Lower lobe of right lung (tissue), 2 donors: ENCODE data around the gene GALNT17. TPM values are rescaled to one million over a fixed set of nuclear protein-coding genes. Genes with fewer than 3 reads are reported as not detected.

ENCODE experiments used
- ATAC-seq, 2 donors: fragments of 200-7000 bp; cut with Tn5 transposase; one replicate each; pipeline ENCODE4 v1.9.1; 2020 to 2022; ENCODE audit warnings: mild to moderate bottlenecking in 2 of 2, moderate library complexity in 2 of 2
- DNase-seq: peaks from one replicate; pipeline ENCODE4 v3.0.0-alpha.2; 2020
- H3K27ac ChIP-seq: fragments of 200-600 bp; one replicate; pipeline ENCODE4 v1.8.0; 2022
- H3K27me3 ChIP-seq: fragments of 200-600 bp; one replicate; pipeline ENCODE4 v1.8.0; 2022; ENCODE audit warnings: low read depth
- H3K36me3 ChIP-seq: fragments of 200-600 bp; one replicate; pipeline ENCODE4 v1.8.0; 2022; ENCODE audit warnings: mild to moderate bottlenecking
- H3K4me1 ChIP-seq: fragments of 200-600 bp; one replicate; pipeline ENCODE4 v1.8.0; 2022
- H3K4me3 ChIP-seq: fragments of 200-600 bp; one replicate; pipeline ENCODE4 v1.8.0; 2022; ENCODE audit warnings: mild to moderate bottlenecking
- H3K9me3 ChIP-seq: fragments of 200-600 bp; one replicate; pipeline ENCODE4 v1.8.0; 2022
- CTCF ChIP-seq: fragments of 200-600 bp; IDR thresholded peaks from one replicate; pipeline ENCODE4 v1.8.0; 2022; ENCODE audit warnings: antibody characterized with exemption, mild to moderate bottlenecking
- intact Hi-C: fragments of 100-400 bp; cut with DNase I; formaldehyde crosslinking; loops from one replicate; pipeline ENCODE4 v1.11.0; 2022
- total RNA-seq: library from RNA; stranded (reverse); fragmentation: NEBNext Ultra II Directional; extraction: Animal tissue kit (Norgen Biotek cat#: 25700); gene quantifications from one replicate; pipeline ENCODE4 v1.2.1, GENCODE V29; 2021
- donor health status: DM: no; HTN: yes; CAD: no; lungs with severe emphysema.

GALNT17 gene
- total RNA-seq, 1 donor from 2014 or later, result 6.6 TPM

GRCh38 chr7:71518880-71519279 is 386.9 kb downstream of the GALNT17 start:
- Histone ChIP-seq H3K4me3 (no peak overlapping the region), H3K36me3 (no peaks in the 10 kb centered on the region), H3K27me3 (no peaks in the 10 kb centered on the region), H3K27ac (no peak overlapping the region), H3K9me3 (no peaks in the 10 kb centered on the region), H3K4me1 (no peaks in the 10 kb centered on the region)
- DNase-seq (no peak), ATAC-seq (no peak)
- intact Hi-C loops, result no loop called here
- TF ChIP-seq CTCF, result no peak

- DNase-seq (no peak), ATAC-seq (peak; percentile 29 to 63)
- no peak overlapping the region for H3K27ac ChIP-seq
- no peak overlapping the region for H3K4me3 ChIP-seq
- no peaks in the 10 kb centered on the region for H3K4me1 ChIP-seq
- H3K27me3 ChIP-seq, result no peaks in the 10 kb centered on the region
- no peaks in the 10 kb centered on the region for H3K36me3 ChIP-seq
- intact Hi-C loops, result no loop called here
- TF ChIP-seq CTCF, result no peak
- no peaks in the 10 kb centered on the region for H3K9me3 ChIP-seq
Measured at GRCh38 chr7:71521506-71521905, 389.6 kb downstream of the GALNT17 start.

- H3K9me3 ChIP-seq, result no peaks in the 10 kb centered on the region
- no peaks in the 10 kb centered on the region for H3K4me1 ChIP-seq
- no peak for DNase-seq
- no peak overlapping the region for H3K27ac ChIP-seq
- ATAC-seq, result no peak
- no peak for TF ChIP-seq CTCF
- H3K4me3 ChIP-seq, result no peak overlapping the region
- intact Hi-C loops, result no loop called here
- no peaks in the 10 kb centered on the region for H3K27me3 ChIP-seq
- no peaks in the 10 kb centered on the region for H3K36me3 ChIP-seq
Measured at GRCh38 chr7:71526106-71526505, 394.2 kb downstream of the GALNT17 start.

GRCh38 chr7:71527213-71527612 is 395.3 kb downstream of the GALNT17 start:
- Histone ChIP-seq H3K27ac (no peak overlapping the region), H3K9me3 (no peaks in the 10 kb centered on the region), H3K36me3 (no peaks in the 10 kb centered on the region), H3K4me3 (no peak overlapping the region), H3K4me1 (no peaks in the 10 kb centered on the region), H3K27me3 (no peaks in the 10 kb centered on the region)
- ATAC-seq (no peak), DNase-seq (no peak)
- intact Hi-C loops, result no loop called here
- no peak for TF ChIP-seq CTCF

GRCh38 chr7:71535616-71536015 is 403.7 kb downstream of the GALNT17 start:
- H3K27me3 ChIP-seq, result no peaks in the 10 kb centered on the region
- H3K9me3 ChIP-seq, result no peaks in the 10 kb centered on the region
- intact Hi-C loops, result no loop called here
- H3K27ac ChIP-seq, result no peak overlapping the region
- H3K4me3 ChIP-seq, result no peak overlapping the region
- ATAC-seq (no peak), DNase-seq (no peak)
- H3K4me1 ChIP-seq, result no peaks in the 10 kb centered on the region
- no peaks in the 10 kb centered on the region for H3K36me3 ChIP-seq
- TF ChIP-seq CTCF, result no peak

GRCh38 chr7:71538210-71538609 is 406.3 kb downstream of the GALNT17 start:
- Histone ChIP-seq H3K36me3 (no peaks in the 10 kb centered on the region), H3K4me1 (no peaks in the 10 kb centered on the region), H3K27ac (no peak overlapping the region), H3K4me3 (no peak overlapping the region), H3K9me3 (no peaks in the 10 kb centered on the region), H3K27me3 (no peaks in the 10 kb centered on the region)
- no peak for DNase-seq
- no peak for TF ChIP-seq CTCF
- ATAC-seq, result no peak
- intact Hi-C loops, result no loop called here
